ENCODE measurements around the gene MYO10. TPM values are rescaled to one million over a fixed set of nuclear protein-coding genes. Genes with fewer than 3 reads are reported as not detected.

Gene MYO10
- total and polyA plus RNA-seq, 2 of the 8 experiments (the other 6 are each of a cell fraction or from before 2014, with no cell fraction given), result 21.5 to 107 TPM

DNA sequence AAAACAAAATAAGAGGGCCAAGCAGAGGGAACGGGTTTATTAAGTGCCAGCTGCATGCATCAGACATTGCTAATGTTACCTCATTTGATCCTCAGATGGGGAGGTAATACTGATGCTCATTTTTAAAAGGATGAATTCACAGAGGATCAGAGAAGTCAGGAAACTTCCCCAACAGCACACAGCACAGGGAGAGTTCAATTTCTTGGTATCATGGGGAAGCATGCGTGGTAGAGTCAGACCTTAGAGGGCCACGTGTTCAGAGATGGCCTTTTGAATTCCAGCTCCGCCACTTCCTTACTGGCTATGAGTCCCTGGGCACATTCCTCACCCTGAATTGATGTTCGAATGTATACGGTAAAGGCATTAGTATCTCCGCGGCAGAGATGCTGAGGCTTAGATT, 108.3 kb downstream of the MYO10 start:
- H4K91ac ChIP-seq (replicated peaks; ENCODE audit: insufficient read length, low read length), result no peak overlapping the region
- H3K56ac ChIP-seq (replicated peaks; ENCODE audit: insufficient read length, low read depth, low read length), result no peak overlapping the region
- CTCF ChIA-PET (ENCODE audit: partially characterized antibody), result interaction anchor here (1.0 to 2.4 kb wide), 2 partner anchors 8 to 363 kb away, joined by 5 to 11 read pairs; no protein-coding TSS in a partner anchor
- H2BK120ac ChIP-seq (replicated peaks; ENCODE audit: low read depth, low read length), result no peak overlapping the region
- H3K4ac ChIP-seq (replicated peaks; ENCODE audit: insufficient read length, low read depth, low read length), result no peak overlapping the region
- peaks cover 10% of the 10 kb centered on the region for H3K79me1 ChIP-seq (ENCODE audit: low read depth, low read length)
- H4K20me1 ChIP-seq (replicated peaks in 1 of 2; ENCODE audit: control insufficient read depth in 1 of 2, insufficient read depth in 2 of 2, low read length in 2 of 2), result peaks cover 0 to 4% of the 10 kb centered on the region in 2 experiments
- peaks cover 0 to 6% of the 10 kb centered on the region in 2 experiments; a peak in 2 of 4 replicates for H3K79me2 ChIP-seq (ENCODE audit: control insufficient read depth in 1 of 2, insufficient read depth in 2 of 2, low read length in 2 of 2)
- no peak overlapping the region for H2AFZ ChIP-seq (ENCODE audit: low read length)
- H4K5ac ChIP-seq (ENCODE audit: insufficient read length, low read depth, low read length), result no peak overlapping the region
- H3K36me3 ChIP-seq (ENCODE audit: control insufficient read depth in 2 of 4, insufficient read depth in 4 of 4, low read length in 3 of 4), result no peaks in the 10 kb centered on the region
- H3K4me1 ChIP-seq (replicated peaks in 1 of 4; ENCODE audit: control insufficient read depth in 3 of 4, insufficient read depth in 4 of 4, low read length in 3 of 4), result no peaks in the 10 kb centered on the region
- H4K8ac ChIP-seq (ENCODE audit: extremely low read depth, insufficient read depth, low read length), result no peak overlapping the region; the same call in 1 of the 2 replicates
- no peak overlapping the region for H3K14ac ChIP-seq (ENCODE audit: insufficient read length)
- H2BK15ac ChIP-seq (ENCODE audit: low read length), result peak overlapping the region; percentile 33; the same call in 1 of the 2 replicates
- no peak overlapping the region for H3K18ac ChIP-seq (ENCODE audit: extremely low read depth, low read length)
- no peak overlapping the region for H2BK12ac ChIP-seq (ENCODE audit: low read depth, low read length)
- H3K27ac ChIP-seq (ENCODE audit: low read depth, low read length), result no peak overlapping the region
- 92% methylated on average over 8 of the region's 8 CpGs; no CpG with 5 or more reads in 1 of the 2 experiments for WGBS, 2 experiments (ENCODE audit: extremely low coverage in 1 of 2, insufficient coverage in 1 of 2, insufficient read length in 1 of 2, insufficient replicate concordance in 2 of 2, low coverage in 1 of 2, low lambda C conversion rate in 2 of 2, missing lambda C conversion rate in 1 of 2)
- no peaks in the 10 kb centered on the region for H3K23me2 ChIP-seq (ENCODE audit: low read depth, low read length)
- H3K9me3 ChIP-seq (ENCODE audit: insufficient read depth in 2 of 2, low read depth in 1 of 2, low read length in 1 of 2), result no peaks in the 10 kb centered on the region
- POLR2A ChIA-PET (ENCODE audit: partially characterized antibody), result no interaction called here
- no peak overlapping the region for H2BK20ac ChIP-seq (ENCODE audit: low read length)
- H3K9ac ChIP-seq (replicated peaks in 1 of 4; ENCODE audit: extremely low read depth in 1 of 4, low read depth in 3 of 4, low read length in 3 of 4), result no peak overlapping the region
- FAIRE-seq (no peak), DNase-seq (ENCODE audit: low read depth in 1 of 2, low spot score in 2 of 2) (no peak)
- H3K4me3 ChIP-seq (ENCODE audit: extremely low read depth in 1 of 4, insufficient read depth in 2 of 4, low read depth in 3 of 4, low read length in 4 of 4), result no peak overlapping the region
- no peak overlapping the region for H2BK5ac ChIP-seq (ENCODE audit: low read depth, low read length)
- H3K4me2 ChIP-seq (ENCODE audit: insufficient read depth in 1 of 2, low read depth in 2 of 2, low read length in 2 of 2), result no peak overlapping the region
- no peak overlapping the region for H2AK5ac ChIP-seq (ENCODE audit: low read depth, low read length)
- no peaks in the 10 kb centered on the region for H3K27me3 ChIP-seq (replicated peaks in 1 of 4; ENCODE audit: control insufficient read depth in 3 of 4, extremely low read depth in 1 of 4, insufficient read depth in 3 of 4, low read length in 3 of 4)
- no peak overlapping the region for H3K23ac ChIP-seq (ENCODE audit: insufficient read length)
- no peak for TF ChIP-seq BACH1 (IDR thresholded peaks at IDR 0.05; ENCODE audit: low read length)
- no peak for TF ChIP-seq SIN3A (conservative IDR thresholded peaks at IDR 0.05 in 1 of 2, IDR thresholded peaks at IDR 0.05 in 1 of 2; ENCODE audit: low read depth in 1 of 2, low read length in 2 of 2)
- TF ChIP-seq NRF1 (IDR thresholded peaks at IDR 0.05; ENCODE audit: low read depth, low read length), result no peak
- no peak for TF ChIP-seq SAP30 (IDR thresholded peaks at IDR 0.05; ENCODE audit: insufficient read depth, insufficient replicate concordance, low read length)
- TF ChIP-seq TCF12 (IDR thresholded peaks at IDR 0.05; ENCODE audit: low read depth, low read length), result no peak
- TF ChIP-seq USF2 (IDR thresholded peaks at IDR 0.05; ENCODE audit: low read length), result no peak
- no peak for TF ChIP-seq CTBP2 (IDR thresholded peaks at IDR 0.05; ENCODE audit: borderline replicate concordance, insufficient read depth, insufficient read length, low read length)
- no peak for TF ChIP-seq NANOG (IDR thresholded peaks at IDR 0.05; ENCODE audit: insufficient read depth, low read depth, low read length, poor library complexity, severe bottlenecking)
